Endothelial cell (in vitro differentiated cells): ENCODE results near the gene DNAI1. TPM values are rescaled to one million over a fixed set of nuclear protein-coding genes. Genes with fewer than 3 reads are reported as not detected.

Source experiments
- DNase-seq: peaks from one replicate; pipeline ENCODE4 v3.0.0; 2021; ENCODE audit warnings: low spot score
- H3K27ac Mint-ChIP-seq: one replicate; pipeline ENCODE4 v1.8.0; 2021; ENCODE audit warnings: mixed read lengths, inconsistent platforms; ENCODE audit not compliant: unreplicated experiment
- H3K27me3 Mint-ChIP-seq: one replicate; pipeline ENCODE4 v1.8.0; 2021; ENCODE audit warnings: mild to moderate bottlenecking, moderate library complexity, mixed read lengths, inconsistent platforms; ENCODE audit not compliant: unreplicated experiment
- H3K36me3 Mint-ChIP-seq: one replicate; pipeline ENCODE4 v1.8.0; 2021; ENCODE audit warnings: mild to moderate bottlenecking, low read depth, mixed read lengths, inconsistent platforms; ENCODE audit not compliant: unreplicated experiment
- H3K4me1 Mint-ChIP-seq: one replicate; pipeline ENCODE4 v1.8.0; 2021; ENCODE audit warnings: mild to moderate bottlenecking, mixed read lengths, inconsistent platforms; ENCODE audit not compliant: unreplicated experiment
- H3K4me3 Mint-ChIP-seq: one replicate; pipeline ENCODE4 v1.8.0; 2021; ENCODE audit warnings: mild to moderate bottlenecking, mixed read lengths, inconsistent platforms; ENCODE audit not compliant: unreplicated experiment
- H3K9me3 Mint-ChIP-seq: one replicate; pipeline ENCODE4 v1.8.0; 2021; ENCODE audit warnings: mixed read lengths, inconsistent platforms; ENCODE audit not compliant: unreplicated experiment
- total RNA-seq: library from RNA; stranded (reverse); fragmentation: NEBNext Ultra II Directional; extraction: Animal tissue kit (Norgen Biotek cat#: 25700); gene quantifications from one replicate; pipeline ENCODE4 v1.2.1, GENCODE V29; 2021; ENCODE audit not compliant: unreplicated experiment
- TF ChIP-seq, protein P1 (sequence below): fragments of 200-600 bp; sonication (generic); IDR thresholded peaks from one replicate; pipeline ENCODE4 v1.5.0; 2021; ENCODE audit warnings: antibody characterized with exemption; ENCODE audit not compliant: unreplicated experiment

DNAI1 gene
- total RNA-seq, 1 donor from 2014 or later = 0.74 TPM

DNA sequence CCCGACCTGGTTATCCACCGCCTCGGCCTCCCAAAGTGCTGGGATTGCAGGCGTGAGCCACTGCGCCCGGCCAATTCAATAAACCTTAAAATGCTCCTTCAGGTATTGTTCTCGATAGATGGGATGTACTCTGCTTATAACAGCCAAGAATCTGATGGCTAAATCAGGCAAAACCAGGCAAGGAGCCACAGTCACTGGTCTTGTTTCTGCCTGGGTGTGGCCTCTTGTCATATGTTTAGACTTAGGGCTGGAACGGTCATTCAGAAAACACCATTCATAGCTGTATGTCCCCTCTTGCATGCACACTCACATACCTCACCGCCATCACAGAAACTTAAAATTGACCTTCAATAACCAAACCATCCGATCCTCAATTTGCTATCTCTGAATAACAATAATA, 8.0 kb upstream of the DNAI1 start:
- Mint-ChIP-seq H3K9me3 (no peaks in the 10 kb centered on the region), H3K27ac (peak overlapping the region; percentile 74), H3K36me3 (peaks cover 3% of the 10 kb centered on the region), H3K27me3 (no peaks in the 10 kb centered on the region), H3K4me3 (peak overlapping the region; percentile 83), H3K4me1 (peaks cover 46% of the 10 kb centered on the region)
- DNase-seq = no peak
- TF ChIP-seq, protein P1, sequence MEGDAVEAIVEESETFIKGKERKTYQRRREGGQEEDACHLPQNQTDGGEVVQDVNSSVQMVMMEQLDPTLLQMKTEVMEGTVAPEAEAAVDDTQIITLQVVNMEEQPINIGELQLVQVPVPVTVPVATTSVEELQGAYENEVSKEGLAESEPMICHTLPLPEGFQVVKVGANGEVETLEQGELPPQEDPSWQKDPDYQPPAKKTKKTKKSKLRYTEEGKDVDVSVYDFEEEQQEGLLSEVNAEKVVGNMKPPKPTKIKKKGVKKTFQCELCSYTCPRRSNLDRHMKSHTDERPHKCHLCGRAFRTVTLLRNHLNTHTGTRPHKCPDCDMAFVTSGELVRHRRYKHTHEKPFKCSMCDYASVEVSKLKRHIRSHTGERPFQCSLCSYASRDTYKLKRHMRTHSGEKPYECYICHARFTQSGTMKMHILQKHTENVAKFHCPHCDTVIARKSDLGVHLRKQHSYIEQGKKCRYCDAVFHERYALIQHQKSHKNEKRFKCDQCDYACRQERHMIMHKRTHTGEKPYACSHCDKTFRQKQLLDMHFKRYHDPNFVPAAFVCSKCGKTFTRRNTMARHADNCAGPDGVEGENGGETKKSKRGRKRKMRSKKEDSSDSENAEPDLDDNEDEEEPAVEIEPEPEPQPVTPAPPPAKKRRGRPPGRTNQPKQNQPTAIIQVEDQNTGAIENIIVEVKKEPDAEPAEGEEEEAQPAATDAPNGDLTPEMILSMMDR = no peak

DNA sequence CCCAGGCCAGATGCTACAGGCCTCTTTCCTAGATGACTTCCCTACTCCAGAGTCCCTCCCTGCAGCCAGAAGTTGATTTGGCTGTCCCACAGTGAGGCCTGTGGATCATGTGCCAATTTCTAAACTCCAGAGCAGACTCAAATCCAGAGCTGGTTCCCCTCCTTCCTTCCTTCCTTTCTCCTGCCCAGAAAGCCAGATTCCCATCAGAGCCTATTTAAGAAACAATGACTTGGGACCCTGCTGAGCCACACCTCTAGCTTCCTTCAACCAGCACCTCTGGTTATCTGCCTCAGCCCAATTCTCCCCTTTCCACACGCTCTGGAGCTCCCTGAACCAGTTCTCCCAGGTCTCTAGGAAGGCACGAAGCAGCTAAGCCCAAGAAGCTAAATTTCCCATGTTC, 7.5 kb upstream of the DNAI1 start:
- Mint-ChIP-seq H3K9me3 (no peaks in the 10 kb centered on the region), H3K4me3 (peak overlapping the region; percentile 83), H3K36me3 (peaks cover 3% of the 10 kb centered on the region), H3K4me1 (peaks cover 50% of the 10 kb centered on the region), H3K27ac (peak overlapping the region; percentile 74), H3K27me3 (peaks cover 1% of the 10 kb centered on the region)
- TF ChIP-seq, protein P1 = no peak
- DNase-seq = no peak

DNA sequence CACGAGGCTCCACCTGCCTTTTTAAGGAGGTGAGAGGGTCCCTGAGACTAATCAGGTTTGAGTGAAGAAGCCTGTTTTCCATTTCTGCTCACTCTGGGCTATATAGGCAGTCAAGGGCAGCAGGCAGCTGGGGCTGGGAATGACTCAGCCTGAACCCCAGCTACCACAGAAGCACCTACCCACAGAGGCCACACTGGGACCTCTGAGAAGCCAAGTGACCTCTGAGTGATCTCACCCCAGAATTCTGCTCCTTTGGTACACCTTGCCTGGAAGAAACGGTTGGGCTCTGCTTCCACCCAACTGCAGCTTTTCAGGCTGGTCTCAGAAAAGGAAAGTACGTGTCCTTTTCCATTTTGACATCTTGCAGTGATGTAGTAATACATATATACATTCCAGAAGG, 7.1 kb upstream of the DNAI1 start:
- peak overlapping the region; percentile 74 for H3K27ac Mint-ChIP-seq
- H3K27me3 Mint-ChIP-seq = peaks cover 5% of the 10 kb centered on the region
- TF ChIP-seq, protein P1 = no peak
- peaks cover 54% of the 10 kb centered on the region for H3K4me1 Mint-ChIP-seq
- no peak overlapping the region for H3K4me3 Mint-ChIP-seq
- no peak for DNase-seq
- peaks cover 3% of the 10 kb centered on the region for H3K36me3 Mint-ChIP-seq
- no peaks in the 10 kb centered on the region for H3K9me3 Mint-ChIP-seq

DNA sequence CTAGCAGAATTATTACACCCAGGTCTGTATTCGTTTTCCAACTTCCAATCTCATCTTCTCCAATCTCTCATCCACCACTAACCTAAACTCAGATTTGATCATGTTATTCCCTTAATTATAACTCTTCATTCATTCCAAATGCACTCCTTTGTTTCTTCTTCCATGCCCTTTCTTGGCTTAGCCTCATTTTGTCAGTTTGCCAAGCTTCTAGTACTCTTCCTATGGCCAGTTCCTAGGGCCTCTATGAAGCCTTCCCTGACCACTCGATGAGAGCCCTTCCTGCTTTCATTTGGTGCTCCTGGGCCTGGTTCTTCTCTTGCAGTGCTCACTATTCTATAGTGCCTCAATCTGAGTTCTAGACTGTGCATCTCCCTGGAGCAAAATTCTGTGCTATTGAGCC, 6.0 kb upstream of the DNAI1 start:
- H3K27me3 Mint-ChIP-seq = peaks cover 8% of the 10 kb centered on the region
- H3K4me1 Mint-ChIP-seq = peaks cover 65% of the 10 kb centered on the region
- no peak for DNase-seq
- peaks cover 6% of the 10 kb centered on the region for H3K36me3 Mint-ChIP-seq
- H3K27ac Mint-ChIP-seq = peak overlapping the region; percentile 12
- TF ChIP-seq, protein P1 = no peak
- H3K4me3 Mint-ChIP-seq = no peak overlapping the region
- H3K9me3 Mint-ChIP-seq = no peaks in the 10 kb centered on the region

DNA sequence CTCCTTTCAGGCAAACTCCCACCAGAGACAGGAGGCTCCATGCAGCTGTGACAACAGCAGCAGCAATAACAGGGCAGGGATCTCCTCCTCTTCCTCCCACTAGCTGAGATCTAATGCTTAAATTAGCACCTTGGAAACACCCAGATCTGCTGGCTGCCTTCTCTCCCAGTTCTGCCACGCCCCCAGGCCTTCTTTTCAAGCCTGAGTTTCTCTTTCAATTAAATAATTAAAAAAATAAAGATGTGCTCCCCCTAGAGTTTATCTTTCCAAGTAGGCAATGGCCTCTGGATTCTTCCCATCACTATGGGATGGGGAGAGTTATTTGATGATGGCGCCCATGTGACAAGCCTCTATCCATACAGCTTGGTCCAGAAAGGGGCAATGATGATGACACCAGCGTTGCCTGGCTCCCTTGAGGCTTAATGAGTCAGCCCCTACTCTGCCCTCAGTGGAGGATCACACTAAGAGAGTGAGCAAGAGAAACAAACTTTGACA, 4.0 kb upstream of the DNAI1 start:
- no peak overlapping the region for H3K27ac Mint-ChIP-seq
- H3K27me3 Mint-ChIP-seq = peaks cover 9% of the 10 kb centered on the region
- no peak overlapping the region for H3K4me3 Mint-ChIP-seq
- no peak for DNase-seq
- H3K9me3 Mint-ChIP-seq = no peaks in the 10 kb centered on the region
- peaks cover 69% of the 10 kb centered on the region for H3K4me1 Mint-ChIP-seq
- TF ChIP-seq, protein P1 = no peak
- peaks cover 6% of the 10 kb centered on the region for H3K36me3 Mint-ChIP-seq
